Nucleus accumbens (tissue), 56 donors: ENCODE measurements around the gene TAT.
A peak's percentile ranks its signal among the peaks of the same experiment; 100 is the strongest.
"Not testable (repeated sequence)": the region's sequence is repeated elsewhere in the genome, so short reads cannot be mapped to it uniquely, and the experiment has no call there.

Experiments used
- DNase-seq, 56 donors: peaks; one replicate each; lab custom pipeline; 2025; lab: John Stamatoyannopoulos, UW

TAT gene

DNA sequence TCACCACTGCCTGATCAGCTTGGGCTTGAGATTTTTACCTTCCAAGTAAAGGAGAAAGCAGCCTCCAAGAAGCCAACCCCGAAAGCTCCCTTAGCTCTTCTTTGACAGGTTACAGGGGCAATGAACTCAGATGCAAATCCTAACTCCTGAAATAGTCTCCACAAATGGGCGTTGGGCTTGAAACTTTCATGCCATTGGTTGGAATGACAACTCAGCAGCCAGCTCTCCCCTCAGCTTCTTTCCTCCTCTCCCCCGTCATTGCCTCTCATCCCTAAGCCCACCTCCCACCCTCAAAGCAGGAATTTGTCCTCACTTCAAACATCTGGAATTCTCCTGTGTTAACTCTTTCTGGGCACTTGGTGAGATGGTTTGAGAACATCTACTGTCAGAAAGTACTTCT lies at the start of gene TAT:
Gene TAT (minus strand): TSS at position 122 of the 400 bp plus-strand sequence. CDS start 677 bp downstream, outside the sequence.
- no peak for DNase-seq

DNA sequence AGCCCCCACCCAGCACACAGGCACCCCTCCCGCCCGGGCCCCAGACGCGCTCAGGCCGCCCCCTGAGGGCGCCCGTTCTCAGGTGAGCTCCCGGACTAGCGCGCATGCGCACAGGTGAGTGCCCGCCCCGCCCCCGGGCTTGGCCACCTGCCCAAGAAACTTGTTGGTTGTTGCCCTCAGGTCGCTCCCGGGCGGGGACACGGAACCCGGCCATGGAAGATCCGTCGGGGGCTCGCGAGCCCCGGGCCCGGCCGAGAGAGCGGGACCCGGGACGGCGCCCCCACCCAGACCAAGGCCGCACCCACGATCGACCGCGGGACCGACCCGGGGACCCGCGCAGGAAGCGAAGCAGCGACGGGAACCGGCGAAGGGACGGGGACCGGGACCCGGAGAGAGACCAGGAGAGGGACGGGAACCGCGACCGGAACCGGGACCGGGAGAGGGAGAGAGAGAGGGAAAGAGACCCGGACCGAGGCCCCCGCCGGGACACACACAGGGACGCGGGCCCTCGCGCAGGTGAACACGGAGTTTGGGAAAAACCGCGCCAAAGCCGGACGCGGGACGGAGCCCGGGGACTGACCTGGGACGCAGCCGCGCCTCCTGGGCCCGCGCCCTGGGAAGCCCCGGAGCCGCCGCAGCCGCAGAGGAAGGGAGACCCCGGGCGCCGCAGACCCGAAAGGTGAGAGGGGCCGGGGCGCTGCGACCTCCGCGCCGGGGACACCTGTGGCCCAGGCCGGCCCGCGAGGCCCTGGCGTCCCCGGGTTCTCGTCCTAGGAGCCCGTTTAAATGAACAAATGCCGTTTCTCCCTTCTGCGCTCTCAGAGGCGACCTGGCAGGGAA lies 49.3 kb upstream of the TAT start, which contains the start of gene MARVELD3:
Gene MARVELD3 (plus strand): TSS at position 167 of the 840 bp plus-strand sequence. CDS start 46 bp downstream, at position 213.
- peak in 1 of 56 donors; percentile 53 for DNase-seq

DNA sequence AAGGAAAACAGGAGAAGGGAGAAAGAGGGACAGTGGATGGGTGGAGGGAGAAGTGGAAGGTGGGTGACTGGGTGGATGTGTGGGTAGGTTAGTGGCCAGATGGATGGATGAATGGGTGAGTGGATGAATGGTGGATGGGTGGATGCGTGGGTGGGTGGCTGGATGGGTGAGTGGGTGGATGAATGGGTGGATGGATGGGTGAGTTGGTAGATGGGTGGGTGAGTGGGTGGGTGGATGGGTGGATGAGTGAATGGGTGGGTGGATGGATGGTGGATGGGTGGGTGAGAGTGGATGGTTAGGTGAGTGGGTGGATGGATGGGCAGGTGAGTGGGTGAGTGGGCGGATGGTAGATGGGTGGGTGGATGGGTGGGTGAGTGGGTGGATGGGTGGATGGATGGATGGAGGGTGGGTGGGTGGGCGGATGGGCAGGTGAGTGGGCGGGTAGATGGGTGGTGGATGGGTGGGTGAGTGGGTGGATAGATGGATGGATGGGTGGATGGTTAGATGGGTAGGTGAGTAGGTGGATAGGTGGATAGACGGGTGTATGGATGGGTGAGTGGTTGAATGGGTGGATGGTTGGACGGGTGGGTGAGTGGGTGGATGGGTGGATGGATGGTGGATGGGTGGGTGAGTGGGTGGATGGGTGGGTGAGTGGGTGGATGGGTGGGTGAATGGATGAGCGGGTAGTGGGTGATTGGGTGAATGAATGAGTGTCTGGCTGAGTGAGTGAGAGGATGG lies 48.4 kb upstream of the TAT start:
- peak in 1 of 56 donors; percentile 8 for DNase-seq

DNA sequence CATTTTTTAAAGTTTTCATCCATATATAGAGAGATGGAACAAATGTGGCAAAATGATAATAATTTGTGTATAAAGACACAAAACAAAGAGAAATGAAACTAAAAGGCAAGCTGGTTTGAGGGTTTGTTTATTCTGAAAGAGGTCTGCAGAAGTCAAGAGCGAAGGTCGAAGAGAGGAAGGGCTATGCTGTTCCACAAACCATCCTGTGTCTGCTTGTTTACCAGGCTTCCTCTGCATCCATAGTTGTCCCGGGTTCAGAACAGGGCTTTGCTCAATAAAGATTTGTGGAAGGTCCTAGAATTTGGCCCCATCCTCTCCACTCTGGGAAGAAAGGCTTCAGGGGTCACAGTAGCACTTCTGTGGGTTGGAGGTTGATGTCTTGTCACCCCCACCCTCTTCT lies 46.7 kb upstream of the TAT start:
- DNase-seq: no peak

DNA sequence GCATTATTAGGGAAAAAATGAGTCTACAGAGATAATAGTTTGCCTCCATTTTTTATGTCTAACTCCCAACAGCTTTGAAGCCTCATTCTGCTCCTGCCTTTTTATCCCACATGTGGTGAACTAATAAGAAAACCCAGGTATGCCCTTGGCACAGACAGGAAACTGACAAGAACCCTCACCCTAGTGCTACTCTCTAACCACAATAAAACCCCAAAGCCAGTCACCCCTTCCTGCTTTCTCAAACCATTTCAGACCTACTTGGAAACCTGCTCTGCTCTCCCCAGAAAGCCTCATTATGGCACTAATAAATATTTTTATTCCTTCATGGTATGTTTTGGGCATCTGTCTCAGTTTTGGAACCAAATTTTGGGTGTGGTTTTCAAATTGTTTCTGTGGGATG lies 45.2 kb upstream of the TAT start:
- no peak for DNase-seq

DNA sequence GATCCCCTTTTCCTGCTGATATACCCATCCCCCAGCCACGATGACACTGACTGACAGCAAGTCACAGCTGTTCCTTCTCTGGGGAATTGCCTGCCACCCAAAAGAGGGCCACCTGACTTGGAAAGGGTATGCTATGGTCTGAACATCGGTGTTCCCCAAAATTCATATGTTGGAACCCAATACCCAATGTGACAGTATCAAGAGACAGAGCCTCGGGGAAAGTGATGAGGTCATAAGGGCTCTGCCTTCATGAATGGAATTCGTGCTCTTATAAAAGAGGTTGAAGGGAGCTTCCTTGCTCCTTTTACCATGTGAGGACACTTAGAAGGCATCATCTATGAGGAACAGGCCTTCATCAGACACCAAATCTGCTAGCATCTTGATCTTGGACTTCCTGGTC lies 41.5 kb upstream of the TAT start:
- DNase-seq: no peak

DNA sequence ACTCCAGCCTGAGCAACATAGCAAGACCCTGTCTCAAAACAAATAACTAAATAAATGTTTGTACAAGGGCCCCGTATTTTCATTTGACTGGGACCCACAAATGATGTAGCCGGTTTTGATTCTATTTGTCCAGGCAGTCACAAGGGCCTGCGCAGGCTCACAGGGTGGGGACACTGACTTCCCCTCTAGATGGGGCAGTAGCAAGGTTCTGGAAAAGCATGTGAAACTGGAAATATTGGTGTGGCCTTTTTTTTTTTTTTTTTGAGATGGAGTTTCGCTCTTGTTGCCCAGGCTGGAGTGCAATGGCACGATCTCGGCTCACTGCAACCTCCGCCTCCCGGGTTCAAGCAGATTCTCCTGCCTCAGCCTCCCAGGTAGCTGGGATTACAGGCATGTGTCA lies 38.1 kb upstream of the TAT start:
- DNase-seq: not testable (repeated sequence)

DNA sequence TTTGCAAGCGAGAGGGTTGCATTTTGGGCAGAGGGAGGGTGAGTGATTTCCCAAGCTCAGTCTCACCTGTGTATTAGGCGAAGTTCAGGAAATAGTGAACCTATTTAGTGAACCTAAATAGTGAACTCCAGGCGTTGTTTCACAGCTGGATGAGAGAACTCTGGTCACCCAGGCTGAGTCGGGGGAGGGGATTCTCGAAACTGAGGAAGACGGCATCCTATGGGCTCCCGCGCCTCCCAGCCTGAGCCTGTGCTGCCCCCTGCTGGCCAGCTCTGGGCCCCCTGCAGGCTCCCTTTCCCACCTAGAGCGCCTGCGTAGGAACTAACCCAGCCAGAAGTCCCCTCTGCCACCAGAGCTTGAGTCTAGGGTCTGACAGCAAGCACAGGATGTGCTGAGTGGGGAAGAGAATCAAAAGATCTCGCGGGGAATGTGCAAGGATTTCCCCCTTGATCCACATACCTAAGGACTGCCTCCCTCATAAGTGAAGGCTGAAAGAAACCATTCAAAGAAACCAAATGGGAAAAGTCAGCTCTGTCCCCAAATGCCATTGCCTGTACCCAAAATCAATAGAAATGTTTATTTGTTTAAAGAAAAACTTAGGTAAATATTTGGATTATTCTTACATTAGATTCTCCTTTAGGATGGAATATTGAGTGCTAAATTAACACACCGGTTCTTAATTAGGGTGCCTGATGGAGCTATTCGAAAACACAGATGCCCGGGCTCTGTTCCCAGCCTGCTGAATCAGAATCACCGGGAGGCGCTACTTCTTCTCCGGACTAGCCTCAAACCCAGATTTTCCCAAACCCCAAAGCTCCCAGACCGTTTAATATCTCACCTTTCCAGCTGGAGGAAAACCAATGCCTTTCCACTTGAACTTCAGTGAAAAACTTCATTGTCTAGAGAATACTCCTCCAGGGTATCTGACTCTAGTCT lies 34.3 kb upstream of the TAT start:
- DNase-seq: peak in 49 of 56 donors; percentile 5 to 78 (median 44)

DNA sequence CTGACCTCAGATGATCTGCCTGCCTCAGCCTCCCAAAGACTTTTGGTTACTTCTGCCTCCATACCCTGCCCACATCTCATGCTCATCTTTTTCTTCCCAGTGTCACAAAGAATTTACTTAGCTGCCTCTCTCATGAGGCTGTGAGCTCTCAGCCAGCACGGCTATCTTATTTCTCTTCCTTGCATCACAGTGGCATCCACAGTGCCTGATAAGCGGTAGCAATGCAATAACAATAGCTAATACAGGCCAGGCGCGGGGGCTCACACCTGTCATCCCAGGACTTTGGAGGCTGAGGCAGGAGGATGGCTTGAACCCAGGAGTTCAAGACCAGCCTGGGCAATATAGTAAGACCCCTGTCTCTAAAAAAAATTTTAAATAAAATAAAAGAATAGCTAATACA lies 33.6 kb upstream of the TAT start:
- no peak for DNase-seq

DNA sequence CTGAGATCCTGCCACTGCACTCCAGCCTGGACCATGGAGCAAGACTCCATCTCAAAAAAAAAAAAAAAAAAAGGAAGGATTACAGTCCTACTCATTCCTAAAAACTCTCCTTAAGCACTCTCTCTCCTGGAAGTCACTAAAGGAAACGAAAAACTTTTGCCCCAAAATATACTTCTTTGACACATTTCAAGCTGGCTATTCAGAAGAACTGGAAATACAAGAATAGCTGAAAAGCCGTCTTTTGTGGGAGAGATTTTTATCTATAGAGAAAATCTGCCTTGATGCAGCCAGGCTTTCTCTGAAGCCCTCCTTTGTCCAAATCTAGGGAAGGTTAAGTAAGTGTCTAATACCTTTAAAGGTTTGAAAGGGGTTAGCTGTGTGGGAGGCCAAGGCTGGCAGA lies 32.2 kb upstream of the TAT start:
- DNase-seq: no peak

DNA sequence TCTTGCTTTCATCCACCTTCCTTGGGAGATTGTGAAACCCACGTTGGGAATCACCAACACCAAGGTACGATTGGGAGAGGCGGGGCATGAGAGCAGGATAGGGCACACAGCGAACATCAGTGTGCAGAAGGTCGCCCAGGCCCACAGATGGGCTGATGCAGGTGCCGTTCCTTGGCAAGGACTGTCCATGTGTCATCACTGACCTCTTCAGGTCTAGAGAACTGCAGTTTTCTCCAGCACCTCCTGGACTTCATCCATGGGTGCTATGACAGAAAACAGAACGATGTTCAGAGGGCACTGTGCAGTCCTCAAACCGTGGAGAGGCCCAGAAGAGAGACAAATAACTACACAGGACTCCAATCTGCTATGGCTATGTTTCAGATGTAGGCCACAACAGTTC lies 23.9 kb upstream of the TAT start:
- no peak for DNase-seq

DNA sequence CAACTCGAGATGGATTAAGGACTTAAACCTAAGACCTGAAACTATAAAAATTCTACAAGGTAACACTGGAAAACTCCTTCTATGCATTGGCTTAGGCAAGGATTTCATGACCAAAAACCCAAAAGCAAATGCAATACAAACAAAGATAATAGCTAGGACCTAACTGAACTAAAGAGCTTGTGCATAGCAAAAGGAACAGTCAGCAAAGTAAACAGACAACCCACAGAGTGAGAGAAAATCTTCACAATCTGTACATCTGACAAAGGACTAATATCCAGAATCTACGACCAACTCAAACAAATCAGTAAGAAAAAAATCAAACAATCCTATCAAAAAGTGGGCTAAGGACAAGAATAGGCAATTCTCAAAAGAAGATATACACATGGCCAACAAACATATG lies 21.5 kb upstream of the TAT start:
- DNase-seq: not testable (repeated sequence)

DNA sequence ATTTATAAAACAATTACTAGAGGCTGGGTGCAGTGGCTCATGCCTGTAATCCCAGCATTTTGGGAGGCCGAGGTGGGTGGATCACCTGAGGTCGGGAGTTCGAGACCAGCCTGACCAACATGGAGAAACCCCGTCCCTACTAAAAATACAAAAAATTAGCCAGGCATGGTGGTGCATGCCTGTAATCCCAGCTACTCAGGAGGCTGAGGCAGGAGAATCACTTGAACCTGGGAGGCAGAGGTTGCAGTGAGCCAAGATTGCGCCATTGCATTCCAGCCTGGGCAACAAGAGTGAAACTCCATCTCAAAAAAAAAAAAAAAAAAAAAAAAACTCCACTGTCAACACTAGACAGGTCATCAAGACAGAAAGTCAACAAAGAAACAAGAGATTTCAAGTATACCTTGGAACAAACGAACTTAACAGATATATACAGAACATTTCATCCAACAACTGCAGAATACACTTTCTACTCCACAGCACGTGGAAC lies 18.5 kb upstream of the TAT start:
- not testable (repeated sequence) for DNase-seq

DNA sequence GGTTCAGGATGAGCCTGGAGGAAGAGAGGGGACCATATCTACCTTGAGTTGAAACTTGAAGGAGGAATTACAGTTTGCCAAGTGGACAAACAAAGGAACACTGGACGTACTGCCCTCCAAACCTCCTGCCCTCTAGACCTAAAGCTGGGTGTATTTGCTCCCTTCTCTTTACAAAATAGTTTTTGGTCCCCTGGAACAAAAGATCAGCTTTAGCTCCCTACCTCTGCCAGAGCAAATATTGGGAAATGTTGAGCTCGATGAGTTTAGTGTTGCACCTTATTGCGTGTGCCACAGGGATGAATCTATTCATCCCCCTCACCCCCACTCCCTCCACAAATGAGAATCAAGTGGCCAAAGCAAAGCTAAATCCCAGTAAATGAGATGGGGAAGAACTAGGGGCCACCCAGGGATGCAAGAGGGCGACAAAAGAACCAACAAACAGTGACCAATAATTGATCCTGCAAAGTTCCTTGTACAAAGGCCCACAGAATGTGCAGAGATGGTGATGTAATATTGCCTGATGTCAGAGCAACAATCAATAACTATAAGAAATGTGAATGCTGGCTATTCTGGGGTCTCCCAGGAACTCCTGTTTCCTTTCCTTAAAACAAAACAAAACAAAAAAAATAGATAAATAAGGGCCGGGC lies 17.2 kb upstream of the TAT start:
- no peak for DNase-seq

DNA sequence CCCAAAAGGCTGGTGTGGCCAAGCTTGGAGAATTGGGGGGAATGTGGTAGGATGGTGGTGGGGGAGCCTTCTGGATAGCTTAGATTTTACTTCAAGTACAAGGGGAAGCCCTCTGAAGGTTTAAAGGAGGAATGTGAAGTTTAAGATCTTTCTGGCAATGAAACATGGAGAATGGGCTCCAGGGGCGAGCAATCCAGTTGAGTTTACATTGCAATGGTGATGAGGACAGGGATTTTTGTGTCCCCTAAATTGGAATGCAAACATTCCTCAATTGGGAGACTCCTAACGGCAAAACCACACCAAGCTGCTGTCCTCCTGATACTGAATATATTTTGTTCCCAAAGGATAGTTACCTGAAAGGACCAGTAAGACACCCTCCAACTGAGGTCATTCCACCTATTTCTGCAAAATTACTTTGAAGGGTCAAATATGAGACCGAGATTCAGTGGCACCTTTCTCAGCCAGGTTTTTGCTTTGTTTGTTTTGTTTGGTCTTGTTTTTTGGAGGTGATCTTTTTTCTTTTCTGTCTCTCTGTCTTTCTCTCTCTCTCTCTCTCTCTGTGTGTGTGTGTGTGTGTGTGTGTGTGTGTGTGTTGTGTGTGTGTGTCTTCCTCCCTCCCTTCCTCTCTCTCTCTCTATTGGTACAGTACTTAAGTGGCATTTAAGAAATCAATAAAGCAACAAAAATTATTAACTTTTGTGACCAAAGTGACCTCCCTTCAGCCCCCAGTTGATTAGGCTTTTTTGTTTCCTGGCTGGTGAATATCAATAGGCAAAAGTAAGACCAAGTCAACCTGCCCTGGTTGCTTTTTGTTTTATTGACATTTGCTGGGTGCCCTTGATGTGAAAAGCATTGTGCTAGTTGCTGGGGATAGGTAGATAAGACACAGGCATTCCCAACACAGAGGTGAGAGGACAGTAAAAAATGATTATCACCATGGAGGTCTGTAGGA lies 16.4 kb upstream of the TAT start:
- DNase-seq: no peak

DNA sequence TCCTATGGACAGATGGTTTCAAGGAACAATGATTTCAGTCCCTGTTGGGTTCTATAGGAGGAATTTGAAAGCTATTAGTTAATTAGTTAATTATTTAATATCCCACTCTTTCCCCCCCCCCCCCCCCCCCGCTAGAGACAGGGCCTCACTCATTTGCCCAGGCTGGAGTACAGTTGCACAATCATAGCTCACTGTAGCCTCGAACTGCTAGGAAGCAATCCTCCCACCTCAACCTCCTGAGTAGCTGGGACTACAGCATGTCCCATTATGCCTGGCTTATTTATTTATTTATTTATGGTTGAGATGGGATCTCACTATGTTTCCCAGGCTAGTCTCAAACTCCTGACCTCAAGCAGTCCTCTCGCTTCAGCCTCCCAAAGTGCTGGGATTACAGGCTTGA lies 15.0 kb upstream of the TAT start:
- DNase-seq: no peak

DNA sequence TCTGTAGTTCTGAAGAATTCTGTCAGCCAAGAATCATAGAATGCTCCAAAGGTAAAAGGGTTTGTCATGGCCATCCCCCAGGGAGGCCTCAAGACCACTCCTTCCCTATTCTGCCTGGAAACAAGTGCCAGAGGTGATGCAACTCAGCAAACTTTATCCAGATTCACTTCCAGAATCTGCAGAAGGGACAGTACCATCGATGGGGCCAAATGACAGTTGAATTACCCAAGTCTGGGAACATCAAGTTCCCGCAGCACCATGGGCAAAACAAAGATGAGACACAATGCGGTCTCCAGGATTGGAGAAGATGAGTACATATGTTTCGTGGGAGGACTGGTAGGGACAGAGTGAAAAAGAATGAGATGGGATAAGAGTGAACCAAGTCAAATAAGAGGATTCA lies 13.7 kb upstream of the TAT start:
- DNase-seq: no peak

DNA sequence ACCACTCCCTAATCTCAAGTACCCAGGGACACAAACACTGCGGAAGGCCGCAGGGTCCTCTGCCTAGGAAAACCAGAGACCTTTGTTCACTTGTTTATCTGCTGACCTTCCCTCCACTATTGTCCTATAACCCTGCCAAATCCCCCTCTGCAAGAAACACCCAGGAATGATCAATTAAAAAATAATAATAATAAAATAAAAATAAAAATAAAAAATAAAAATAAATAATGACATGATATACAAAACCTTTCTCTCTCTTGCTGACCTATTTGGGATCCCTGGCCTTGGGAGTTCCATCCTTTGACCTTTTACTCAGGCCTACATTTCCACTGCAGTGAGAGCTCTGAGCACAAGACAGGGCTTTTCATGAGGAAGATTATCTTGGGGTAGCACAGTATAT lies 13.2 kb upstream of the TAT start:
- not testable (repeated sequence) for DNase-seq

DNA sequence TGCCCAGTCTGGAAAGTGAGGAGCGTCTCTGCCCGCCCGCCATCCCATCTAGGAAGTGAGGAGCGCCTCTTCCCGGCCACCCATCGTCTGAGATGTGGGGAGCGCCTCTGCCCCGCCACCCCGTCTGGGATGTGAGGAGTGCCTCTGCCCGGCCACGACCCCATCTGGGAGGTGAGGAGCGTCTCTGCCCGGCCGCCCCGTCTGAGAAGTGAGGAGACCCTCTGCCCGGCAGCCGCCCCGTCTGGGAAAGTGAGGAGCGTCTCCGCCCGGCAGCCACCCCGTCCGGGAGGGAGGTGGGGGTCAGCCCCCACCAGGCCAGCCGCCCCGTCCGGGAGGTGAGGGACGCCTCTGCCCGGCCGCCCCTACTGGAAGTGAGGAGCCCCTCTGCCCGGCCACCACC lies 12.4 kb upstream of the TAT start:
- DNase-seq: not testable (repeated sequence)
